Measurements from ENCODE around the gene WDR93.

GRCh38 chr15:89646416-89647141 is 44.0 kb upstream of the WDR93 start:
- TF ChIP-seq ZNF837 (tag by site-specific recombination; IDR thresholded peaks at IDR 0.05) (no peak), MEIS1 (CRISPR knock-in tag; IDR thresholded peaks at IDR 0.05; ENCODE audit: borderline replicate concordance) (no peak), PRDM10 (tag by site-specific recombination; IDR thresholded peaks at IDR 0.05) (no peak), PRDM4 (tag by site-specific recombination; IDR thresholded peaks at IDR 0.05) (no peak), ZBTB7A (tag by site-specific recombination; IDR thresholded peaks at IDR 0.05; ENCODE audit: low read depth) (no peak)
